Astrocyte (in vitro differentiated cells and primary cell): ENCODE results near the gene LRMDA. TPM values are rescaled to one million over a fixed set of nuclear protein-coding genes. Genes with fewer than 3 reads are reported as not detected.

ENCODE experiments used
- DNase-seq: peaks from one replicate; pipeline ENCODE4 v3.0.0-alpha.2; 2010; ENCODE audit warnings: low read depth
- FAIRE-seq: peaks from 2 replicates; lab custom pipeline; 2011; peaks lifted over from hg19 to GRCh38; lab: Jason Lieb, UNC
- H2AFZ ChIP-seq: 2 replicates; pipeline ENCODE4 v1.6.0; 2012; ENCODE audit warnings: low read depth, low read length, inconsistent platforms
- H3K27ac ChIP-seq: 2 replicates; pipeline ENCODE4 v1.5.1; 2011; ENCODE audit warnings: low read depth, low read length, inconsistent platforms
- H3K27me3 ChIP-seq: 2 replicates; pipeline ENCODE4 v1.6.0; 2011; ENCODE audit warnings: low read length, inconsistent platforms; ENCODE audit not compliant: insufficient read depth
- H3K36me3 ChIP-seq: 2 replicates; pipeline ENCODE4 v1.5.1; 2011; ENCODE audit warnings: low read length, inconsistent platforms; ENCODE audit not compliant: insufficient read depth
- H3K4me1 ChIP-seq: 2 replicates; pipeline ENCODE4 v1.5.1; 2011; ENCODE audit warnings: low read length, inconsistent platforms; ENCODE audit not compliant: insufficient read depth
- H3K4me2 ChIP-seq: 2 replicates; pipeline ENCODE4 v1.6.0; 2012; ENCODE audit warnings: low read length, inconsistent platforms
- H3K4me3 ChIP-seq: 2 replicates; pipeline ENCODE4 v1.5.1; 2011; ENCODE audit warnings: low read depth, mild to moderate bottlenecking, low read length, inconsistent platforms; ENCODE audit not compliant: insufficient read depth
- H3K79me2 ChIP-seq: 2 replicates; pipeline ENCODE4 v1.6.0; 2012; ENCODE audit warnings: mild to moderate bottlenecking, low read length, inconsistent platforms; ENCODE audit not compliant: insufficient read depth
- H3K9ac ChIP-seq: 2 replicates; pipeline ENCODE4 v1.6.0; 2012; ENCODE audit warnings: mild to moderate bottlenecking, low read length, inconsistent platforms
- H3K9me3 ChIP-seq: 2 replicates; pipeline ENCODE4 v1.5.1; 2012; ENCODE audit warnings: low read depth, mild to moderate bottlenecking, low read length, inconsistent platforms; ENCODE audit not compliant: insufficient read depth
- H4K20me1 ChIP-seq: 2 replicates; pipeline ENCODE4 v1.6.0; 2012; ENCODE audit warnings: low read length, inconsistent platforms; ENCODE audit not compliant: insufficient read depth
- H3K27ac Mint-ChIP-seq: one replicate; pipeline ENCODE4 v1.8.0; 2021; ENCODE audit warnings: mild to moderate bottlenecking, mixed read lengths; ENCODE audit not compliant: unreplicated experiment
- H3K27me3 Mint-ChIP-seq: one replicate; pipeline ENCODE4 v1.8.0; 2021; ENCODE audit warnings: low read depth, mixed read lengths; ENCODE audit not compliant: unreplicated experiment
- H3K36me3 Mint-ChIP-seq: one replicate; pipeline ENCODE4 v1.8.0; 2021; ENCODE audit warnings: low read depth, mixed read lengths; ENCODE audit not compliant: unreplicated experiment
- H3K4me1 Mint-ChIP-seq: one replicate; pipeline ENCODE4 v1.8.0; 2021; ENCODE audit warnings: low read depth, mixed read lengths; ENCODE audit not compliant: unreplicated experiment
- H3K4me3 Mint-ChIP-seq: one replicate; pipeline ENCODE4 v1.8.0; 2021; ENCODE audit warnings: mild to moderate bottlenecking, moderate library complexity, mixed read lengths; ENCODE audit not compliant: unreplicated experiment
- H3K9me3 Mint-ChIP-seq: one replicate; pipeline ENCODE4 v1.8.0; 2021; ENCODE audit warnings: mild to moderate bottlenecking, mixed read lengths; ENCODE audit not compliant: unreplicated experiment
- CTCF ChIP-seq: IDR thresholded peaks from 2 replicates; pipeline ENCODE4 v1.5.1; 2011; ENCODE audit warnings: low read depth, mild to moderate bottlenecking, inconsistent platforms, low read length, moderate library complexity; ENCODE audit not compliant: insufficient read depth
- EZH2 ChIP-seq: IDR thresholded peaks from 2 replicates; pipeline ENCODE4 v1.6.1; 2012; ENCODE audit warnings: mild to moderate bottlenecking, low read length, inconsistent platforms; ENCODE audit not compliant: insufficient read depth
- total RNA-seq: library from RNA; stranded (reverse); gene quantifications from 2 replicates; pipeline ENCODE4 v1.2.1, GENCODE V29; 2021

Gene LRMDA
- total RNA-seq, 1 donor from 2014 or later, result 2.7 TPM

GRCh38 chr10:76394707-76395042 lies 963.3 kb downstream of the LRMDA start:
- no peak for TF ChIP-seq CTCF
- no peak for TF ChIP-seq EZH2
- no peak overlapping the region for H3K27ac Mint-ChIP-seq
- FAIRE-seq (no peak), DNase-seq (no peak)
- Histone ChIP-seq H3K9ac (no peak overlapping the region), H3K9me3 (no peaks in the 10 kb centered on the region), H4K20me1 (no peaks in the 10 kb centered on the region), H2AFZ (no peak overlapping the region), H3K4me3 (no peak overlapping the region), H3K27ac (no peak overlapping the region), H3K79me2 (no peaks in the 10 kb centered on the region), H3K27me3 (no peaks in the 10 kb centered on the region), H3K36me3 (no peaks in the 10 kb centered on the region), H3K4me2 (no peak overlapping the region), H3K4me1 (peaks cover 24% of the 10 kb centered on the region)
- no peaks in the 10 kb centered on the region for H3K36me3 Mint-ChIP-seq
- H3K27me3 Mint-ChIP-seq, result no peaks in the 10 kb centered on the region
- no peaks in the 10 kb centered on the region for H3K9me3 Mint-ChIP-seq
- H3K4me3 Mint-ChIP-seq, result no peak overlapping the region
- H3K4me1 Mint-ChIP-seq, result peaks cover 3% of the 10 kb centered on the region

- Histone ChIP-seq H4K20me1 (no peaks in the 10 kb centered on the region), H2AFZ (no peak overlapping the region), H3K36me3 (no peaks in the 10 kb centered on the region), H3K9me3 (no peaks in the 10 kb centered on the region), H3K27me3 (no peaks in the 10 kb centered on the region), H3K27ac (no peak overlapping the region), H3K4me1 (peaks cover 24% of the 10 kb centered on the region), H3K4me3 (no peak overlapping the region), H3K9ac (no peak overlapping the region), H3K4me2 (no peak overlapping the region), H3K79me2 (no peaks in the 10 kb centered on the region)
- DNase-seq, result no peak
- no peaks in the 10 kb centered on the region for H3K27me3 Mint-ChIP-seq
- peaks cover 3% of the 10 kb centered on the region for H3K4me1 Mint-ChIP-seq
- no peaks in the 10 kb centered on the region for H3K9me3 Mint-ChIP-seq
- H3K4me3 Mint-ChIP-seq, result no peak overlapping the region
- no peak for FAIRE-seq
- H3K27ac Mint-ChIP-seq, result no peak overlapping the region
- no peak for TF ChIP-seq EZH2
- no peak for TF ChIP-seq CTCF
- no peaks in the 10 kb centered on the region for H3K36me3 Mint-ChIP-seq
These were observed 963.8 kb downstream of the LRMDA start for GRCh38 chr10:76395251-76395650.

- H3K9me3 ChIP-seq, result no peaks in the 10 kb centered on the region
- Mint-ChIP-seq H3K36me3 (peaks cover 2% of the 10 kb centered on the region), H3K9me3 (no peaks in the 10 kb centered on the region), H3K4me1 (peaks cover 3% of the 10 kb centered on the region), H3K4me3 (no peak overlapping the region), H3K27ac (no peak overlapping the region), H3K27me3 (no peaks in the 10 kb centered on the region)
- H3K9ac ChIP-seq, result no peak overlapping the region
- H3K4me1 ChIP-seq, result peaks cover 24% of the 10 kb centered on the region
- no peaks in the 10 kb centered on the region for H3K27me3 ChIP-seq
- FAIRE-seq (no peak), DNase-seq (peak; percentile 61)
- no peak overlapping the region for H3K4me2 ChIP-seq
- H4K20me1 ChIP-seq, result no peaks in the 10 kb centered on the region
- H2AFZ ChIP-seq, result no peak overlapping the region
- no peaks in the 10 kb centered on the region for H3K79me2 ChIP-seq
- TF ChIP-seq EZH2 (no peak), CTCF (no peak)
- no peak overlapping the region for H3K27ac ChIP-seq
- H3K36me3 ChIP-seq, result no peaks in the 10 kb centered on the region
- H3K4me3 ChIP-seq, result no peak overlapping the region
These were observed 964.7 kb downstream of the LRMDA start for GRCh38 chr10:76396134-76396533.
